GM18511 (cell line): ENCODE measurements around the gene SP140.

Experiments used
- ATAC-seq: cut with Tn5 transposase; IDR thresholded peaks from one replicate; pipeline ENCODE4 v1.9.1; 2021; ENCODE audit warnings: mild to moderate bottlenecking, moderate library complexity; ENCODE audit not compliant: unreplicated experiment

SP140 gene

GRCh38 chr2:230362030-230362691, 136.6 kb downstream of the SP140 start:
- no peak for ATAC-seq
